ENCODE measurements around the gene NLRC5.

NLRC5 gene, protein sequence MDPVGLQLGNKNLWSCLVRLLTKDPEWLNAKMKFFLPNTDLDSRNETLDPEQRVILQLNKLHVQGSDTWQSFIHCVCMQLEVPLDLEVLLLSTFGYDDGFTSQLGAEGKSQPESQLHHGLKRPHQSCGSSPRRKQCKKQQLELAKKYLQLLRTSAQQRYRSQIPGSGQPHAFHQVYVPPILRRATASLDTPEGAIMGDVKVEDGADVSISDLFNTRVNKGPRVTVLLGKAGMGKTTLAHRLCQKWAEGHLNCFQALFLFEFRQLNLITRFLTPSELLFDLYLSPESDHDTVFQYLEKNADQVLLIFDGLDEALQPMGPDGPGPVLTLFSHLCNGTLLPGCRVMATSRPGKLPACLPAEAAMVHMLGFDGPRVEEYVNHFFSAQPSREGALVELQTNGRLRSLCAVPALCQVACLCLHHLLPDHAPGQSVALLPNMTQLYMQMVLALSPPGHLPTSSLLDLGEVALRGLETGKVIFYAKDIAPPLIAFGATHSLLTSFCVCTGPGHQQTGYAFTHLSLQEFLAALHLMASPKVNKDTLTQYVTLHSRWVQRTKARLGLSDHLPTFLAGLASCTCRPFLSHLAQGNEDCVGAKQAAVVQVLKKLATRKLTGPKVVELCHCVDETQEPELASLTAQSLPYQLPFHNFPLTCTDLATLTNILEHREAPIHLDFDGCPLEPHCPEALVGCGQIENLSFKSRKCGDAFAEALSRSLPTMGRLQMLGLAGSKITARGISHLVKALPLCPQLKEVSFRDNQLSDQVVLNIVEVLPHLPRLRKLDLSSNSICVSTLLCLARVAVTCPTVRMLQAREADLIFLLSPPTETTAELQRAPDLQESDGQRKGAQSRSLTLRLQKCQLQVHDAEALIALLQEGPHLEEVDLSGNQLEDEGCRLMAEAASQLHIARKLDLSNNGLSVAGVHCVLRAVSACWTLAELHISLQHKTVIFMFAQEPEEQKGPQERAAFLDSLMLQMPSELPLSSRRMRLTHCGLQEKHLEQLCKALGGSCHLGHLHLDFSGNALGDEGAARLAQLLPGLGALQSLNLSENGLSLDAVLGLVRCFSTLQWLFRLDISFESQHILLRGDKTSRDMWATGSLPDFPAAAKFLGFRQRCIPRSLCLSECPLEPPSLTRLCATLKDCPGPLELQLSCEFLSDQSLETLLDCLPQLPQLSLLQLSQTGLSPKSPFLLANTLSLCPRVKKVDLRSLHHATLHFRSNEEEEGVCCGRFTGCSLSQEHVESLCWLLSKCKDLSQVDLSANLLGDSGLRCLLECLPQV (N-terminal part only)

DNA sequence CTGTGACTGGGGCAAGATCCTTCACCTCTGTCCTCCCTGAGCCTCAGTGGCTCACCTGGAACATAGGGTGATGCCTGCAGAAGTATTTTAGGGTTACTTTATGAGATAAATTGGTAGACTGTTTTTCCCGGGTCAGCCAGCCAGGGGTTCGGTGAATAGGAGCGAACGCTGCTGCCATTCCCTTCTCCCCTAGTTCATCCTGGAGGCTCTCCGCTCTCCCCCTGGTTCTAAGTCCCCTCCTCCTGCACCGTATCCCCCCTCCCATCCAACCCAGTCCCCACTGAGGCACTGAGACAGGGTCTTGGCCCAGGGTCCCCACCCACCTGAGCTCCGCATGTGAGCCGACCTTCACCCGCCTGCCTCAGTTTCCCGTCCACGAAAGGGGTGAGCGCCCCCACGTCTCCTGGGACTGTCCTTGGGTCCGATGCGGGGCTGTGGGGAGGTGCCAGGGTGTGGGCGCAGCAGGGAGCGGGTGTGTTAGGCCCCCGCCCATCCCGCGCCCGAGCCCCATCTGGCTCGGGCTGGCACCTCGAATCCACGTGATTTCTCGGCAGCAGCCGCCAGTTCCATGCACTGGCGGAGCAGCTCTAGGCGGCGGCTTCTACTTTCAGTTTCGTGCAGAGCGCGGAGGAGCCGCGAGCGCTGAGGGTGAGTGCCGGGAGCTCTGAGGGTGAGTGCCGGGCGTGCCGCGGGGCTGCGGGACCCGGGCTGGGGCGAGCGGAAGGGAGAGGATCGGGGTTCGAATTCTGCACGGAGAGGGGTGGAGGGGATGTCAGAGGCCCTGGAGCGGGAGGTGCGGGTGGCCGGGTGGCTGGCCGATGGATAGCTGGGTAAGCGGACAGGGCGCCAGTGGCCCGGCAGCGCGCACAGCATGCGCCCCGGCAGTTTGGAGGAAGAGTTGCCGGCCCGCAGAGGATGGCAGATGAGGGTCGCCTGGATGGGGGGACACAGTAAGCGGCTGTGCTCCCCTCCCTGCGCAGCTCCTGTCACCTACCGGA lies at the start of gene NLRC5:
TSS of gene NLRC5 (plus strand) at position 610 of the 998 bp plus-strand sequence. CDS start 31,156 bp downstream, outside the sequence.
- Histone ChIP-seq H3K9me3 (ENCODE audit: control insufficient read depth in 2 of 2, low read length in 2 of 2) (no peaks in the 10 kb centered on the region), H3K27me3 (ENCODE audit: control insufficient read depth in 1 of 2, insufficient read depth in 2 of 2, low read length in 2 of 2) (no peaks in the 10 kb centered on the region), H3K4me1 (ENCODE audit: control insufficient read depth, insufficient read depth, low read length) (peaks cover 30% of the 10 kb centered on the region), H3K27ac (ENCODE audit: low read length) (peak within 1 kb of the TSS; percentile 76), H3K9ac (ENCODE audit: low read length in 2 of 2) (peak within 1 kb of the TSS; percentile 82 to 90), H3K36me3 (ENCODE audit: control insufficient read depth in 2 of 2, insufficient read depth in 2 of 2, low read length in 2 of 2) (no peaks in the 10 kb centered on the region), H3K4me3 (ENCODE audit: low read length in 2 of 2) (peak within 1 kb of the TSS; percentile 90 to 94)

DNA sequence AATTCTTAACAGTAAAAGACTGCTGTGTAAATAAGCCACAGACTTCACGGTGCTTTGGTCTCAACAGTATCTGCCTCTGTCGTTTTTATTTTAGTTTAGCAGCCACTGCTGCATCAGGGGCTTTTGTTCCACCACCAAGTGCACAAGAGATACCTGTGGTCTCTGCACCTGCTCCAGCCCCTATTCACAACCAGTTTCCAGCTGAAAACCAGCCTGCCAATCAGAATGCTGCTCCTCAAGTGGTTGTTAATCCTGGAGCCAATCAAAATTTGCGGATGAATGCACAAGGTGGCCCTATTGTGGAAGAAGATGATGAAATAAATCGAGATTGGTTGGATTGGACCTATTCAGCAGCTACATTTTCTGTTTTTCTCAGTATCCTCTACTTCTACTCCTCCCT lies 49.6 kb upstream of the NLRC5 start:
- Histone ChIP-seq H3K36me3 (ENCODE audit: control insufficient read depth in 2 of 2, insufficient read depth in 2 of 2, low read length in 2 of 2) (peaks cover 77 to 78% of the 10 kb centered on the region in 2 donors), H3K27ac (ENCODE audit: low read length) (no peak overlapping the region), H3K27me3 (ENCODE audit: control insufficient read depth in 1 of 2, insufficient read depth in 2 of 2, low read length in 2 of 2) (no peaks in the 10 kb centered on the region), H3K4me1 (ENCODE audit: control insufficient read depth, insufficient read depth, low read length) (peaks cover 7% of the 10 kb centered on the region), H3K9ac (ENCODE audit: low read length in 2 of 2) (no peak overlapping the region), H3K4me3 (ENCODE audit: low read length in 2 of 2) (no peak overlapping the region), H3K9me3 (ENCODE audit: control insufficient read depth in 2 of 2, low read length in 2 of 2) (no peaks in the 10 kb centered on the region)

DNA sequence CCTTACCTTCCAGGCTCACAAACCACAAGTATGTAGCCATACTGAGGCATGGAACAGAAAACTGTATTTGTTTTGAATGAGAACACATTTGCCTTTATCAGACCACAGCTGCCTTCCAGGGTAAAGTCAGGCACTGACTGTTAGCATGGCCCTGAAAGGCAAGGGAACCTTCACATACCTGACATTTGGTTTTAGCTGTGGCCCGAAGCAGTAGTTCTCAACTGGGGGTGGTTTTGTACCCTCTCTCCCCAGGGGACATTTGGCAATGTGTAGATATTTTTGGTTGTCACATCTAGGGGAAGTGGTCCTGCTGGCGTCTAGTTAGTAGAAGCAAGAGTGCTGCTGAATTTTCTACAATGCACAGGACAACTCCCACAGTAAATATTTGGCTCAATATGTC lies 48.3 kb upstream of the NLRC5 start:
- Histone ChIP-seq H3K36me3 (ENCODE audit: control insufficient read depth in 2 of 2, insufficient read depth in 2 of 2, low read length in 2 of 2) (peaks cover 76 to 78% of the 10 kb centered on the region in 2 donors), H3K27ac (ENCODE audit: low read length) (no peak overlapping the region), H3K27me3 (ENCODE audit: control insufficient read depth in 1 of 2, insufficient read depth in 2 of 2, low read length in 2 of 2) (no peaks in the 10 kb centered on the region), H3K4me3 (ENCODE audit: low read length in 2 of 2) (no peak overlapping the region), H3K4me1 (ENCODE audit: control insufficient read depth, insufficient read depth, low read length) (peaks cover 2% of the 10 kb centered on the region), H3K9ac (ENCODE audit: low read length in 2 of 2) (no peak overlapping the region), H3K9me3 (ENCODE audit: control insufficient read depth in 2 of 2, low read length in 2 of 2) (no peaks in the 10 kb centered on the region)

DNA sequence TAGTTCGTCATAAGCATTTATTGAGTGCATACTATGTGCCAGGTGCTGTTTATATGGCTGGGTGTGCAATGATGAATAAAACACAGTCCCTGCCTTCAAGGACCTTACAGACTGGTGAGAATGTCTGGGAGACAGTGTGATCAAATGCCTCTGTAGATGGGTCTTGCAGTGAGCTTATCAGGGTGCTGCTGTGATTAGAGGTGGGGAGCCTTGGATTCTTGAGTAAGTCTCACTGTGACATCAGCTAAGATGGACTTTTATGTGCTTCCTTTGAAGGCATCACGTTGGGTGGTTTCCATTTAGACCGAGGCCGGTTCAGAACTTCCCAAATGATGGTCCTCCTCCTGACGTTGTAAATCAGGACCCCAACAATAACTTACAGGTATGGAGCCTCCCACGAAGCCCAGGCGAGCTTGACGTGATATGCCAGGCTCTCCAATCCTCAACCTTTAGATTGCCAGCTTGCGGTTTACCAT lies 47.5 kb upstream of the NLRC5 start:
- H3K4me3 ChIP-seq (ENCODE audit: low read length in 2 of 2), result no peak overlapping the region
- H3K9me3 ChIP-seq (ENCODE audit: control insufficient read depth in 2 of 2, low read length in 2 of 2), result no peaks in the 10 kb centered on the region
- H3K9ac ChIP-seq (ENCODE audit: low read length in 2 of 2), result no peak overlapping the region
- peaks cover 69 to 70% of the 10 kb centered on the region in 2 donors for H3K36me3 ChIP-seq (ENCODE audit: control insufficient read depth in 2 of 2, insufficient read depth in 2 of 2, low read length in 2 of 2)
- H3K4me1 ChIP-seq (ENCODE audit: control insufficient read depth, insufficient read depth, low read length), result peaks cover 5% of the 10 kb centered on the region
- H3K27ac ChIP-seq (ENCODE audit: low read length), result no peak overlapping the region
- H3K27me3 ChIP-seq (ENCODE audit: control insufficient read depth in 1 of 2, insufficient read depth in 2 of 2, low read length in 2 of 2), result no peaks in the 10 kb centered on the region

DNA sequence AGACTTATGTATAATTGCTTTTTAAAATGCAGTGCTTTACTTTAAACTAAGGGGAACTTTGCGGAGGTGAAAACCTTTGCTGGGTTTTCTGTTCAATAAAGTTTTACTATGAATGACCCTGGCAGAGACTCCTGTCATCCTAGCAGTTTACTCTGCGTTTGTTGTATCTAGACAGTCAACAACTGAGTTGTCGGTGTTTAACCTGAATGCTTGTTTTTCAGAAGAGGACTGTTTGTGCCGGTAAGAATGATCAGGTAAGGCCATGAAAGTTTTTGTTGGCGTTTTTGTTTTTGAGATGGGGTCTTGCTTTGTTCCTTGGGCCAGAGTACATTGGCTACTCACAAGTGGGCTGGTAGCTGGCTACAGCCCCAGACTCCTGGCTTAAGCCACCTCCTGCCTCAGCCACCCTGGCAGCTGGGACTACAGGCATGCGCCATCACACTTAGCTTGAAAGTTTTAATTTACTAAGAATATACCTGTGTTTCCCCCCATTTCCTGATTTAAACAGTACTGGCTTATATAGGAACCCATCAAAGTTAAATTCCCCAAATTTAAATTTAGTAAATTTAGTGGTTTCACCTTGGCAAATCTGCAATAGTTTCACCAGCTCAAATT lies 45.5 kb upstream of the NLRC5 start:
- Histone ChIP-seq H3K36me3 (ENCODE audit: control insufficient read depth in 2 of 2, insufficient read depth in 2 of 2, low read length in 2 of 2) (peaks cover 51 to 59% of the 10 kb centered on the region in 2 donors), H3K9me3 (ENCODE audit: control insufficient read depth in 2 of 2, low read length in 2 of 2) (no peaks in the 10 kb centered on the region), H3K4me1 (ENCODE audit: control insufficient read depth, insufficient read depth, low read length) (peaks cover 5% of the 10 kb centered on the region), H3K4me3 (ENCODE audit: low read length in 2 of 2) (no peak overlapping the region), H3K9ac (ENCODE audit: low read length in 2 of 2) (no peak overlapping the region), H3K27me3 (ENCODE audit: control insufficient read depth in 1 of 2, insufficient read depth in 2 of 2, low read length in 2 of 2) (no peaks in the 10 kb centered on the region), H3K27ac (ENCODE audit: low read length) (no peak overlapping the region)

DNA sequence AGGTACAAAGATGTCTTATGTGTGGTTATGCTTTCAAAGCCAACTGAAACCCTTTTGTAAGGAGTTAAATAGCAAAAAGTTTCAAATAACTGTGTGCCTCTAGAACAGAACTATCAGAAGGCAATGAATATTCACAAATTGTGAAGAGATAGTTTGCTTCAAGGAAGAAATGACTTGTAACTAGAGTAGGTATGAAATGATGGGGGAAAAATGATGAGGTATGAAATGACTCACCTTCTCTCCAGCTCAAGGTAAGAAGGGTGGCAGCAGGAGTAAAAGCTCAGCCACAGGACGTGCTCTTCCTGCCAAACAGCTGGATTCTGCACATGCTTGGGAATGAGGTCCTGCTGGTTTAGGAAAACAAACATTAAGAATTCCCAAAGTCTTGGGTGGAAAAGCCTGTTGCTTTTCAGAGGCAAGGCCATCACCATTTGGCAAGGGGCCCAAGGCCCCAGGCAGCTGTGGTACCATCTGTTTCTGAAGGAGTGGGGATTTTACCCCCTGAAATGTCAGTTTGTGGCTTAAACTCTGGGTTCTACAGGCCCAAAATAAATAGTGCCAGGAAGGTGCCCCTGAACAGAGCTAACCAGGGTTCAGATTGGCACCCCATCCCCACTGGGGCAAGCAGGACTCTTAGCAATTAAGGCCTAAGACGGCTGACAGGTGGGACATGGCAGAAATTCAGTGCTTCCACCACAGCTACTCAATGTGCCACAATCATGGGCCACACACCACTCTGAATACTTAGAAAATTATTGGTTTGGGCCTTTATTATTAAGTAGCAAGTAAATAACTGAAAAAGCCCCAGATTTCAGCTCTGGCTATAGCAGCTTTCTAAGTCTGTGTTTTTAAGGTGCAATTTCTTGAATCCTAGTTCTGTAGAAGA lies 44.2 kb upstream of the NLRC5 start:
- no peak overlapping the region for H3K9ac ChIP-seq (ENCODE audit: low read length in 2 of 2)

DNA sequence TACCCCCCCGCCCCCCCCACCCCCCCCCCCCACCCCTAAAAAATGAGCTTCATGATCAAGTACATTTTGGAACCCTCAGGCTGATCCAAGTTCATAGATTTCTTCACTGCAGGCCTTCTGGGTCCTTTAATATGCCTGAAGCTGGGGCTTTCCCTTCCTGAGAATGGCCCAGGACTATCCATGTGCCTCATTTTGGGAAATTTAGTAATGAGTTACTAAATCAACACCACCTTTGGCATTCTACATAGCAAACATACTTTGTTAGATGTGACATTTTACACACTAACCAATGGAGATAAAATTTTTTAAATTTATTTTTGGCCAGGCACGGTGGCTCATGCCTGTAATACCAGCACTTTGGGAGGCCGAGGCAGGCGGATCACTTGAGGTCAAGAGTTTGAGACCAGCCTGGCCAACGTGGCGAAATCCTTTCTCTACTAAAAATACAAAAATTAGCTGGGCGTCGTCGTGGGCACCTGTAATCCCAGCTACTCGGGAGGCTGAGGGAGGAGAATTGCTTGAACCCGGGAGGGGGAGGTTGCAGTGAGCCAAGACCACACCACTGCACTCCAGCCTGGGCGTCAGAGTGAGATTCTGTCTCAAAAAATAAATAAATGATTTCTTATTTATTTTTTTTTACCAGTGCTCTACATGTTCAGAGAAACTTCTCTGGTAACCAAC lies 43.4 kb upstream of the NLRC5 start:
- H3K4me1 ChIP-seq (ENCODE audit: control insufficient read depth, insufficient read depth, low read length), result peaks cover 5% of the 10 kb centered on the region
- peaks cover 36 to 41% of the 10 kb centered on the region in 2 donors for H3K36me3 ChIP-seq (ENCODE audit: control insufficient read depth in 2 of 2, insufficient read depth in 2 of 2, low read length in 2 of 2)
- no peaks in the 10 kb centered on the region for H3K27me3 ChIP-seq (ENCODE audit: control insufficient read depth in 1 of 2, insufficient read depth in 2 of 2, low read length in 2 of 2)
- H3K4me3 ChIP-seq (ENCODE audit: low read length in 2 of 2), result no peak overlapping the region
- H3K9ac ChIP-seq (ENCODE audit: low read length in 2 of 2), result no peak overlapping the region
- no peaks in the 10 kb centered on the region for H3K9me3 ChIP-seq (ENCODE audit: control insufficient read depth in 2 of 2, low read length in 2 of 2)
- no peak overlapping the region for H3K27ac ChIP-seq (ENCODE audit: low read length)

More for the DNA sequence above, 44.2 kb upstream of the NLRC5 start:
- Histone ChIP-seq H3K27me3 (ENCODE audit: control insufficient read depth in 1 of 2, insufficient read depth in 2 of 2, low read length in 2 of 2) (no peaks in the 10 kb centered on the region), H3K4me3 (ENCODE audit: low read length in 2 of 2) (no peak overlapping the region), H3K4me1 (ENCODE audit: control insufficient read depth, insufficient read depth, low read length) (peaks cover 5% of the 10 kb centered on the region), H3K9me3 (ENCODE audit: control insufficient read depth in 2 of 2, low read length in 2 of 2) (no peaks in the 10 kb centered on the region), H3K36me3 (ENCODE audit: control insufficient read depth in 2 of 2, insufficient read depth in 2 of 2, low read length in 2 of 2) (peaks cover 37 to 48% of the 10 kb centered on the region in 2 donors), H3K27ac (ENCODE audit: low read length) (no peak overlapping the region)

DNA sequence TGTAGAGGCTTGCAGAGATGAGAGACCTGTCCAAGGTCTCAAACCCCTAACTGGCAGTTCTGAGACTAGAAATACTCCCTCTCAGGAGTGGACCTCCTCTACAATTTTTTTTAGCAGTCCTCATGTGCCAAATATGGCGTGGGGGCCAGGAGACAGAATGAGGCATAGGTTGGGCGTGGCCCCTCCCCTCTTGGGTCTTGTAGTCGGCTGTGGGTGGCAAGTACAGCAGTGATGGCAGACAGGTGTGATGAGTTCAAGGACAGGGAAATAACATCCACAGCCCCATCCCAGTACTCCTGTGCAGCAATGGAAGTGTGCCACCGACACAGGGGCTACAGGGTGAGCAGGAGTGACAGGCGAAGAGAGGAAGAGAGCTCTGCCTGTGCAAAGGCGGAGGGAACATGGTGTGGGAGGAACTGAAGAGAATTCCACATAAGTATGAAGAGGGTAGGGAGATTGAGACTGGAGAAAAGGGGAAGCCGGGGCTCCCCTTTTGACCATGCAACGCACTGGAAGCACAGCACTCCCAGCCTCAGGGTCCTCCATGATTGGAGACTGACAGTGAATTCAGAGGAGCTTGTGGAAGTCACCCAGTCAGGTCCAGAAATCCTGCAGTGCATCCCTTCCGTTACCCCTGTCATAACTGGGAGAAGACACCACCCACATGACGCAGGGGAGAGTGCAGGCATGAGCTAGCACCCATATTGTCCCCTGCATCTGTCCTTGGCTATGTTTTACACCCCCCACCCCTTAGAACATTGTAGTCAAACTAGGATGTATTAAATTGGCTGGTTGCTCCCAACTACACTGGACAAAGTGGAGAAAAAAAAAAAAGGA lies 42.4 kb upstream of the NLRC5 start:
- H3K4me1 ChIP-seq (ENCODE audit: control insufficient read depth, insufficient read depth, low read length), result peaks cover 5% of the 10 kb centered on the region
- H3K27me3 ChIP-seq (ENCODE audit: control insufficient read depth in 1 of 2, insufficient read depth in 2 of 2, low read length in 2 of 2), result no peaks in the 10 kb centered on the region
- no peak overlapping the region for H3K9ac ChIP-seq (ENCODE audit: low read length in 2 of 2)
- H3K27ac ChIP-seq (ENCODE audit: low read length), result no peak overlapping the region
- H3K36me3 ChIP-seq (ENCODE audit: control insufficient read depth in 2 of 2, insufficient read depth in 2 of 2, low read length in 2 of 2), result peaks cover 29 to 33% of the 10 kb centered on the region in 2 donors
- H3K4me3 ChIP-seq (ENCODE audit: low read length in 2 of 2), result no peak overlapping the region
- no peaks in the 10 kb centered on the region for H3K9me3 ChIP-seq (ENCODE audit: control insufficient read depth in 2 of 2, low read length in 2 of 2)

Measured in stomach smooth muscle (tissue), 2 donors.